K562 (cell line): Measurements from ENCODE around the gene SUPT3H. TPM values are rescaled to one million over a fixed set of nuclear protein-coding genes. Genes with fewer than 3 reads are reported as not detected.

Experiments used
- ARID3B ChIP-seq: fragments of 250-450 bp; sonication (Bioruptor Pico); IDR thresholded peaks from 2 replicates; pipeline ENCODE4 v1.4.0; 2020; ENCODE audit warnings: borderline replicate concordance
- DACH1 ChIP-seq: fragments of 450-650 bp; IDR thresholded peaks from 2 replicates; pipeline ENCODE4 v1.6.1; 2018; ENCODE audit not compliant: partially characterized antibody
- HIVEP1 ChIP-seq: fragments of 250-450 bp; sonication (Bioruptor Pico); IDR thresholded peaks from 2 replicates; pipeline ENCODE4 v1.4.0; 2020; ENCODE audit warnings: mild to moderate bottlenecking
- KDM1A ChIP-seq, 2 experiments: fragments of 450-650 bp; IDR thresholded peaks; 2 replicates each; pipeline ENCODE4 v1.6.1; 2016; ENCODE audit warnings: mild to moderate bottlenecking in 2 of 2
- NR3C1 ChIP-seq: sonication (generic); formaldehyde crosslinking; IDR thresholded peaks from 2 replicates; pipeline ENCODE4 v1.8.1; 2022; ENCODE audit warnings: missing genetic modification reagents
- POLR2AphosphoS2 ChIP-seq: IDR thresholded peaks from 2 replicates; pipeline ENCODE4 v1.6.1; 2012; ENCODE audit warnings: low read length, improper control_type of control experiment
- POLR3G ChIP-seq: IDR thresholded peaks from 2 replicates; pipeline ENCODE4 v1.6.1; 2011; ENCODE audit not compliant: insufficient read length, insufficient replicate concordance; ENCODE audit errors: extremely low read depth
- RAD51 ChIP-seq: fragments of 450-650 bp; IDR thresholded peaks from 2 replicates; pipeline ENCODE4 v1.7.1; 2016; ENCODE audit warnings: low read depth, mild to moderate bottlenecking, borderline replicate concordance
- SMARCE1 ChIP-seq: fragments of 450-650 bp; IDR thresholded peaks from 2 replicates; pipeline ENCODE4 v1.7.1; 2016; ENCODE audit warnings: mild to moderate bottlenecking
- SREBF1 ChIP-seq: fragments of 150-350 bp; IDR thresholded peaks from 2 replicates; pipeline ENCODE4 v1.6.1; 2014; ENCODE audit warnings: antibody characterized with exemption, low read depth, low read length, borderline replicate concordance
- STAT5B ChIP-seq: fragments of 250-450 bp; sonication (Bioruptor Pico); IDR thresholded peaks from 2 replicates; pipeline ENCODE4 v1.8.0; 2021; ENCODE audit warnings: mild to moderate bottlenecking, inconsistent platforms
- TSHZ1 ChIP-seq: fragments of 250-450 bp; sonication (Bioruptor Pico); IDR thresholded peaks from 2 replicates; pipeline ENCODE4 v1.4.0; 2020; ENCODE audit warnings: mild to moderate bottlenecking, moderate library complexity
- ZBTB17 ChIP-seq: fragments of 450-650 bp; formaldehyde crosslinking; IDR thresholded peaks from 2 replicates; pipeline ENCODE4 v1.4.0; 2020; ENCODE audit warnings: mild to moderate bottlenecking
- ZBTB49 ChIP-seq: sonication (generic); formaldehyde crosslinking; IDR thresholded peaks from 2 replicates; pipeline ENCODE4 v1.8.0; 2022; ENCODE audit warnings: missing genetic modification reagents, mild to moderate bottlenecking, borderline replicate concordance
- ZNF395 ChIP-seq: fragments of 200-800 bp; sonication (Bioruptor generic); IDR thresholded peaks from 2 replicates; pipeline ENCODE4 v1.6.1; 2017; ENCODE audit warnings: missing genetic modification characterization, missing compliant biosample characterization
- ZNF79 ChIP-seq: fragments of 250-450 bp; sonication (Bioruptor Pico); IDR thresholded peaks from 2 replicates; pipeline ENCODE4 v1.4.0; 2020; ENCODE audit warnings: low read depth, mild to moderate bottlenecking, moderate library complexity
- polyA plus RNA-seq, 8 experiments: library from polyadenylated mRNA; depleted of rRNA in 4 of 8; stranded (reverse) in 5 of 8; unstranded in 3 of 8; fragments of >200 nt; fragmentation: Nextera tagmentation in 2 of 8; fragmentation: Illumina TruSeq in 1 of 8; extraction: Ambion mirVana in 2 of 8; extraction: Trizol in 1 of 8; gene quantifications; 2 replicates each; pipeline versions ENCODE4 v1.2.1 to v1.2.3, GENCODE V29; 2011 to 2014; ENCODE audit warnings: inconsistent platforms in 1 of 8, missing spikeins in 1 of 8
- total RNA-seq, 7 experiments: library from RNA; depleted of rRNA in 6 of 7; stranded (reverse); fragments of >200 nt in 6 of 7; fragmentation: Illumina TruSeq in 2 of 7; extraction: Trizol in 2 of 7; gene quantifications; 2 replicates each; pipeline versions ENCODE4 v1.2.1 to v1.2.3, GENCODE V29; 2011 to 2021; ENCODE audit warnings: low replicate concordance in 1 of 7

SUPT3H gene
- total and polyA plus RNA-seq, 9 of the 15 experiments (the other 6 are each of a cell fraction or from before 2014, with no cell fraction given) = 7.2 to 16.3 (median 11.9) TPM

- TF ChIP-seq POLR2AphosphoS2 (no peak), ZNF395 (CRISPR knock-in tag) (no peak), RAD51 (no peak), ZNF79 (no peak), DACH1 (no peak), SMARCE1 (no peak), ARID3B (no peak), STAT5B (CRISPR knock-in tag) (no peak), ZBTB49 (no peak), SREBF1 (no peak), KDM1A (IDR thresholded peaks at IDR 0.05) (no peak), NR3C1 (no peak), ZBTB17 (CRISPR knock-in tag) (peak; percentile 80), TSHZ1 (CRISPR knock-in tag) (peak; percentile 81), HIVEP1 (CRISPR knock-in tag) (no peak), POLR3G (no peak)
Observed at GRCh38 chr6:45155341-45155894, 222.3 kb downstream of the SUPT3H start (continued).
